ENCODE measurements around the gene E2F1. TPM values are rescaled to one million over a fixed set of nuclear protein-coding genes. Genes with fewer than 3 reads are reported as not detected.

Gene E2F1
- total and polyA plus RNA-seq, 7 donors, result 0.33 to 13.1 (median 1.7) TPM

DNA sequence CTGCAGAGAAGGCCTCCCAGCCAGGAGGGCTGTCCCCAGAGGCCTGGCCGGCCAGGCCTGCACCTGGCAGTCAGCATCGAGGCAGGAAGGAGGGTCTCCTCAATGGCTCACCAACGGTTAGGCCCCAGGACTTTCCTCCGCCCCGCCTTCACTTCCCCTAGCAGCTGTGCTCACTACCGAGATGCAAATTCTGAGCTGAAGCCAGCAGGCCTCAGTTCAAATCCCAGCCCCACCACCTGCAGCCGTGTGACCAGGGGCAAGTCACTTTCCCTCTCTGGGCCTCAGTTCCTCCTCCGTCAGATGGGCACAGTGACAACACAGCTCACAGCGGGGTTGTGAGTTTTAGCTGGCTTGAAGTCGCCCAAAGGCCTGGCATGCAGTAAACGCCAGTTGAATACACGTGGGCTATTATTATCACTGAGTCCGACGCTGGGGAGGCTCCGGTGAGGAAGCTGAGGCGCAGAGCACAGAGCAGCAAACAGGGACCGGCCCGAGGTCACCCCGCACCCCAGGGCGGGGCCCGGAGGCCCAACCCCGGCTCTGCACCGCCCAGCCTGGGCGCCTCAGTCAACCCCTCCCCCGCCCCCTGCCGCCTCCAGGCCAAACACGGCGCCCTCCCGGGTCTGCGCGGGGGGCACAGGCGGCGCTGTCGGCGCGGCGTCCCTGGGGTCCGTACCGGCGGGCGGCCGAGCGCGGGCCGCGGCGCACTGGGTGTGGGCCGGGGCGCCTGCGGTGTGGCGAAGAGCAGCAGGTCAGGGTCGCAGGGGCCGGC lies 671 bp downstream of the E2F1 start:
- peaks cover 0 to 19% (median 15%) of the 10 kb centered on the region in 4 donors for H3K4me1 ChIP-seq
- no peaks in the 10 kb centered on the region for H3K9me3 ChIP-seq
- intact Hi-C loops (cut with DNase I), result loop anchor here (5.0 kb wide), 1 partner anchor 47 kb away; the partner anchor contains the start of gene ZNF341
- TF ChIP-seq EP300 (IDR thresholded peaks at IDR 0.05) (no peak), POLR2A (IDR thresholded peaks at IDR 0.05) (no peak), POLR2AphosphoS5 (IDR thresholded peaks at IDR 0.05) (no peak)
- TF ChIP-seq, protein P1, sequence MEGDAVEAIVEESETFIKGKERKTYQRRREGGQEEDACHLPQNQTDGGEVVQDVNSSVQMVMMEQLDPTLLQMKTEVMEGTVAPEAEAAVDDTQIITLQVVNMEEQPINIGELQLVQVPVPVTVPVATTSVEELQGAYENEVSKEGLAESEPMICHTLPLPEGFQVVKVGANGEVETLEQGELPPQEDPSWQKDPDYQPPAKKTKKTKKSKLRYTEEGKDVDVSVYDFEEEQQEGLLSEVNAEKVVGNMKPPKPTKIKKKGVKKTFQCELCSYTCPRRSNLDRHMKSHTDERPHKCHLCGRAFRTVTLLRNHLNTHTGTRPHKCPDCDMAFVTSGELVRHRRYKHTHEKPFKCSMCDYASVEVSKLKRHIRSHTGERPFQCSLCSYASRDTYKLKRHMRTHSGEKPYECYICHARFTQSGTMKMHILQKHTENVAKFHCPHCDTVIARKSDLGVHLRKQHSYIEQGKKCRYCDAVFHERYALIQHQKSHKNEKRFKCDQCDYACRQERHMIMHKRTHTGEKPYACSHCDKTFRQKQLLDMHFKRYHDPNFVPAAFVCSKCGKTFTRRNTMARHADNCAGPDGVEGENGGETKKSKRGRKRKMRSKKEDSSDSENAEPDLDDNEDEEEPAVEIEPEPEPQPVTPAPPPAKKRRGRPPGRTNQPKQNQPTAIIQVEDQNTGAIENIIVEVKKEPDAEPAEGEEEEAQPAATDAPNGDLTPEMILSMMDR (IDR thresholded peaks at IDR 0.05), result no peak
- no peaks in the 10 kb centered on the region for H3K27me3 ChIP-seq
- peak overlapping the region in 3 of 4 donors; percentile 44 to 51 (median 50) for H3K4me3 ChIP-seq
- WGBS, 2 donors, result 1% methylated on average over 53 of the region's 53 CpGs
- no peak for DNase-seq
- H3K27ac ChIP-seq, result peak overlapping the region in 3 of 4 donors; percentile 34 to 63 (median 51)
- no peaks in the 10 kb centered on the region for H3K36me3 ChIP-seq

- H3K27ac ChIP-seq, result peak overlapping the region in 1 of 4 donors; percentile 34
- no peaks in the 10 kb centered on the region for H3K27me3 ChIP-seq
- H3K4me3 ChIP-seq, result peak overlapping the region in 1 of 4 donors; percentile 51
- TF ChIP-seq, protein P1 (IDR thresholded peaks at IDR 0.05), result no peak
- TF ChIP-seq POLR2A (IDR thresholded peaks at IDR 0.05) (no peak), EP300 (IDR thresholded peaks at IDR 0.05) (no peak), POLR2AphosphoS5 (IDR thresholded peaks at IDR 0.05) (no peak)
- no peak for DNase-seq
- H3K4me1 ChIP-seq, result peaks cover 0 to 19% (median 15%) of the 10 kb centered on the region in 4 donors
- H3K36me3 ChIP-seq, result no peaks in the 10 kb centered on the region
- intact Hi-C loops (cut with DNase I), result loop anchor here (5.0 kb wide), 1 partner anchor 48 kb away; the partner anchor contains the start of gene ZNF341
- WGBS, 2 donors, result 20 to 48% methylated on average over 10 of the region's 10 CpGs
- no peaks in the 10 kb centered on the region for H3K9me3 ChIP-seq
Measured at GRCh38 chr20:33684533-33685327, 1.5 kb downstream of the E2F1 start.

GRCh38 chr20:33681728-33682353 lies 4.3 kb downstream of the E2F1 start:
- TF ChIP-seq POLR2A (IDR thresholded peaks at IDR 0.05) (no peak), EP300 (IDR thresholded peaks at IDR 0.05) (no peak), POLR2AphosphoS5 (IDR thresholded peaks at IDR 0.05) (no peak)
- TF ChIP-seq, protein P1 (IDR thresholded peaks at IDR 0.05), result no peak
- no peak for DNase-seq
- WGBS, 2 donors, result 85 to 90% methylated on average over 9 of the region's 9 CpGs
- peaks cover 0 to 17% (median 14%) of the 10 kb centered on the region in 4 donors for H3K4me1 ChIP-seq
- H3K36me3 ChIP-seq, result no peaks in the 10 kb centered on the region
- no peaks in the 10 kb centered on the region for H3K27me3 ChIP-seq
- intact Hi-C loops (cut with DNase I), result no loop called here
- no peak overlapping the region for H3K27ac ChIP-seq
- H3K9me3 ChIP-seq, result no peaks in the 10 kb centered on the region
- no peak overlapping the region for H3K4me3 ChIP-seq

DNA sequence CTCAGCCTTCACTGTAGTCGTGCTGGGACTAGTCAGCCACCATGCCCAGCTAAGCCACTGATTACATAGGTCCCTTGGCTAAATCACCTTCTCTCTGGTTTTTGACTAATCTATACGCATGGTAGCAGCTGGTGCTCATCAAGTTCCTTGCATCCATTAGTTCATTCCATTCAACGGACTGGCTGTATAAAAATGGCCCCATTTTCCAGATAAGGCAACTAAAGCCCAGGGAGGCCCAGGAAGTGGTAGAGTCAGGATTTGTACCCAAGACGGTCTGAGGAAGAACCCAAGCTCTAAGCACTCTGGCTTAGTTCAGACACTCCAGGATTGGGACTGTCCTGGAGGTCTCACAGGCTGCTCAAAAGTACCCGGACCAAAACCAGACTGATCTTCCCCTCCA lies 4.9 kb downstream of the E2F1 start:
- no peaks in the 10 kb centered on the region for H3K36me3 ChIP-seq
- no peak overlapping the region for H3K27ac ChIP-seq
- peaks cover 0 to 17% (median 15%) of the 10 kb centered on the region in 4 donors for H3K4me1 ChIP-seq
- no peak for DNase-seq
- H3K4me3 ChIP-seq, result no peak overlapping the region
- 89 to 90% methylated on average over 5 of the region's 5 CpGs for WGBS, 2 donors
- TF ChIP-seq POLR2A (IDR thresholded peaks at IDR 0.05), result no peak
- no peak for TF ChIP-seq POLR2AphosphoS5 (IDR thresholded peaks at IDR 0.05)
- TF ChIP-seq, protein P1 (IDR thresholded peaks at IDR 0.05), result no peak
- TF ChIP-seq EP300 (IDR thresholded peaks at IDR 0.05), result no peak
- H3K9me3 ChIP-seq, result no peaks in the 10 kb centered on the region
- H3K27me3 ChIP-seq, result no peaks in the 10 kb centered on the region
- intact Hi-C loops (cut with DNase I), result no loop called here
